IPS DF 4.7 (cell line): Measurements from ENCODE around the gene RAD18.

ENCODE experiments used
- DNase-seq: peaks from one replicate; pipeline ENCODE4 v3.0.0-alpha.2; 2013; ENCODE audit warnings: low spot score; ENCODE audit errors: extremely low read depth

RAD18 gene

GRCh38 chr3:8966150-8966819 is 3.0 kb upstream of the RAD18 start:
- DNase-seq, result no peak

- peak; percentile 51 for DNase-seq
These were observed 1.4 kb upstream of the RAD18 start for GRCh38 chr3:8964436-8965370.

- DNase-seq, result no peak
These were observed 928 bp downstream of the RAD18 start for GRCh38 chr3:8962226-8962861.

GRCh38 chr3:8959668-8960067 is 3.6 kb downstream of the RAD18 start:
- no peak for DNase-seq

- no peak for DNase-seq
These were observed 8.1 kb downstream of the RAD18 start for GRCh38 chr3:8954938-8955763.

GRCh38 chr3:8953313-8953712 is 10.0 kb downstream of the RAD18 start:
- no peak for DNase-seq

- DNase-seq, result no peak
These were observed 11.1 kb downstream of the RAD18 start for GRCh38 chr3:8952130-8952529.

- DNase-seq, result no peak
These were observed 17.2 kb downstream of the RAD18 start for GRCh38 chr3:8945890-8946600.

- DNase-seq, result no peak
These were observed 20.4 kb downstream of the RAD18 start for GRCh38 chr3:8942746-8943488.

GRCh38 chr3:8942115-8942514 is 21.2 kb downstream of the RAD18 start:
- DNase-seq, result no peak

- DNase-seq, result no peak
These were observed 25.3 kb downstream of the RAD18 start for GRCh38 chr3:8938021-8938420.

- no peak for DNase-seq
These were observed 25.9 kb downstream of the RAD18 start for GRCh38 chr3:8937064-8938020.

GRCh38 chr3:8932507-8932906 is 30.8 kb downstream of the RAD18 start:
- no peak for DNase-seq

GRCh38 chr3:8931342-8931741 is 31.9 kb downstream of the RAD18 start:
- no peak for DNase-seq

GRCh38 chr3:8929860-8930259 is 33.4 kb downstream of the RAD18 start:
- no peak for DNase-seq

GRCh38 chr3:8914491-8914890 is 48.8 kb downstream of the RAD18 start:
- DNase-seq, result no peak

- no peak for DNase-seq
These were observed 51.5 kb downstream of the RAD18 start for GRCh38 chr3:8911781-8912180.

- no peak for DNase-seq
These were observed 54.1 kb downstream of the RAD18 start for GRCh38 chr3:8909160-8909559.

- DNase-seq, result no peak
These were observed 60.1 kb downstream of the RAD18 start for GRCh38 chr3:8903191-8903590.
